Smooth muscle cell (in vitro differentiated cells): ENCODE data around the gene TNRC6A. TPM values are rescaled to one million over a fixed set of nuclear protein-coding genes. Genes with fewer than 3 reads are reported as not detected.
A peak's percentile ranks its signal among the peaks of the same experiment; 100 is the strongest.
"Not testable (repeated sequence)": the region's sequence is repeated elsewhere in the genome, so short reads cannot be mapped to it uniquely, and the experiment has no call there.

Source experiments
- DNase-seq: peaks from one replicate; lab custom pipeline; 2025; ENCODE audit not compliant: unreplicated experiment; lab: John Stamatoyannopoulos, UW
- H2AFZ ChIP-seq: fragments of 200-600 bp; sonication (generic); 2 replicates; pipeline ENCODE4 v1.6.0; 2016; ENCODE audit warnings: antibody characterized with exemption, low read depth, mild to moderate bottlenecking
- H3F3A ChIP-seq: fragments of 200-600 bp; sonication (generic); 2 replicates; pipeline ENCODE4 v1.6.0; 2017; ENCODE audit warnings: antibody characterized with exemption, low read depth
- H3K27ac ChIP-seq: fragments of 200-600 bp; sonication (generic); 2 replicates; pipeline ENCODE4 v1.5.1; 2016; ENCODE audit warnings: low read depth, mild to moderate bottlenecking
- H3K27me3 ChIP-seq: fragments of 200-600 bp; sonication (generic); 2 replicates; pipeline ENCODE4 v1.6.1; 2016; ENCODE audit warnings: low read depth, mild to moderate bottlenecking
- H3K36me3 ChIP-seq: fragments of 200-600 bp; sonication (generic); 2 replicates; pipeline ENCODE4 v1.5.1; 2016; ENCODE audit warnings: low read depth
- H3K4me1 ChIP-seq: fragments of 200-600 bp; sonication (generic); 2 replicates; pipeline ENCODE4 v1.5.1; 2016; ENCODE audit warnings: low read depth
- H3K4me2 ChIP-seq: fragments of 200-600 bp; sonication (generic); 2 replicates; pipeline ENCODE4 v1.6.0; 2016; ENCODE audit warnings: mild to moderate bottlenecking
- H3K4me3 ChIP-seq: fragments of 200-600 bp; sonication (generic); 2 replicates; pipeline ENCODE4 v1.5.1; 2016; ENCODE audit warnings: mild to moderate bottlenecking
- H3K79me2 ChIP-seq: fragments of 200-600 bp; sonication (generic); 2 replicates; pipeline ENCODE4 v1.6.0; 2016; ENCODE audit warnings: low read depth, mild to moderate bottlenecking
- H3K9ac ChIP-seq: fragments of 200-600 bp; sonication (generic); 2 replicates; pipeline ENCODE4 v1.6.0; 2016; ENCODE audit warnings: low read depth
- H3K9me3 ChIP-seq: fragments of 200-600 bp; sonication (generic); replicated peaks from 2 replicates; pipeline ENCODE4 v1.5.1; 2016; ENCODE audit warnings: low read depth
- H4K20me1 ChIP-seq: fragments of 200-600 bp; sonication (generic); 2 replicates; pipeline ENCODE4 v1.6.0; 2016; ENCODE audit warnings: low read depth
- CTCF ChIP-seq: fragments of 200-600 bp; sonication (generic); IDR thresholded peaks from 2 replicates; pipeline ENCODE4 v1.5.1; 2017; ENCODE audit warnings: borderline replicate concordance, mild to moderate bottlenecking, antibody characterized with exemption; ENCODE audit not compliant: insufficient read depth, poor library complexity, severe bottlenecking
- WGBS: methylation state at CpG from one replicate; pipeline ENCODE4 v1.1.7; 2016; ENCODE audit warnings: low lambda C conversion rate; 5-methylcytosine and 5-hydroxymethylcytosine counted together
- polyA plus RNA-seq: library from polyadenylated mRNA; unstranded; fragments of >200 nt; fragmentation: Nextera tagmentation; extraction: Ambion mirVana; gene quantifications from 2 replicates; pipeline ENCODE4 v1.2.1, GENCODE V29; 2016
- total RNA-seq: library from RNA; depleted of rRNA; stranded (reverse); fragments of >200 nt; gene quantifications from 2 replicates; pipeline ENCODE4 v1.2.3, GENCODE V29; 2014

The TNRC6A gene
- total and polyA plus RNA-seq, 2 experiments from 2014 or later = 14.6 to 30.3 TPM

DNA sequence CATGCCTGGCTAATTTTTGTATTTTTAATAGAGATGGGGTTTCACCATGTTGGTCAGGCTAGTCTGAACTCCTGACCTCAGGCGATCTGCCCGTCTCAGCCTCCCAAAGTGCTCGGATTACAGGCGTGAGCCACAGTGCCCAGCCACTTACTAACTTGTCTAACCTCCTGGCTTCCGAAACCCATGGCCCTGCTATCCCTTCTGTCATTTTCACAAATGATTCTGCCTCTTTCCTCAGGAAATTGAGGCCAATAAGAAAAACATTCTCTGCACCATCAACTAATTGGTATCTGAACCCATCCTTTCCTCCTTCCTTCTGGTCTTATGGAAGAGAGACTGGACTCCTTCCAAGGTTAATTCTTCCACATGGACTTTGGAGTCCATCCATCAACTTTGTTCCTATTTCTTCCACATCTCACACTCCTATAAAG, 27.9 kb upstream of the TNRC6A start:
- peak overlapping the region; percentile 54 for H3K4me2 ChIP-seq
- peaks cover 4% of the 10 kb centered on the region for H3K4me1 ChIP-seq
- no peak for DNase-seq
- H3F3A ChIP-seq = no peaks in the 10 kb centered on the region
- 75% methylated on average over 5 of the region's 5 CpGs for WGBS
- H3K36me3 ChIP-seq = no peaks in the 10 kb centered on the region
- H3K9ac ChIP-seq = no peak overlapping the region
- TF ChIP-seq CTCF = no peak
- H2AFZ ChIP-seq = peak overlapping the region; percentile 66
- H3K79me2 ChIP-seq = no peaks in the 10 kb centered on the region
- H3K27me3 ChIP-seq = no peaks in the 10 kb centered on the region
- no peaks in the 10 kb centered on the region for H4K20me1 ChIP-seq
- H3K4me3 ChIP-seq = no peak overlapping the region
- H3K27ac ChIP-seq = peak overlapping the region; percentile 38
- no peaks in the 10 kb centered on the region for H3K9me3 ChIP-seq

DNA sequence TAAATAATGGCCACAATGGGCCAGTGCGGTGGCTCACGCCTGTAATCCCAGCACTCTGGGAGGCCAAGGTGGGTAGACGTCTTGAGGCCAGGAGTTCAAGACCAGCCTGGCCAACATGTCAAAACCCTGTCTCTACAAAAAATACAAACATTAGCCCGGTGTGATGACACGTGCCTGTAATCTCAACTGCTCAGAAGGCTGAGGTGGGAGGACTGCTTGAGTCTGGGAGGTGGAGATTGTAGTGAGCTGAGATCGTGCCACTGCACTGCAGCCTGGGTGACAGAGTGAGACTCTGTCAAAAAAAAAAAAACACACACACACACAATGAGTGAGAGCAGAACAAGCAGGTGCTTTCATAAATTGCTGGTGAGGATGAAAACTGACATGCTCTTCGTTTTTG, 21.7 kb upstream of the TNRC6A start:
- not testable (repeated sequence) for H3K27me3 ChIP-seq, H3K36me3 ChIP-seq, H3K27ac ChIP-seq, H3K9ac ChIP-seq, H3F3A ChIP-seq, H3K79me2 ChIP-seq, H3K4me2 ChIP-seq, H2AFZ ChIP-seq, DNase-seq, H3K4me3 ChIP-seq, H3K4me1 ChIP-seq, H3K9me3 ChIP-seq, H4K20me1 ChIP-seq
- WGBS = 84% methylated on average over 7 of the region's 7 CpGs

- DNase-seq = no peak
These were observed 16.1 kb upstream of the TNRC6A start for GRCh38 chr16:24713379-24713778.

DNA sequence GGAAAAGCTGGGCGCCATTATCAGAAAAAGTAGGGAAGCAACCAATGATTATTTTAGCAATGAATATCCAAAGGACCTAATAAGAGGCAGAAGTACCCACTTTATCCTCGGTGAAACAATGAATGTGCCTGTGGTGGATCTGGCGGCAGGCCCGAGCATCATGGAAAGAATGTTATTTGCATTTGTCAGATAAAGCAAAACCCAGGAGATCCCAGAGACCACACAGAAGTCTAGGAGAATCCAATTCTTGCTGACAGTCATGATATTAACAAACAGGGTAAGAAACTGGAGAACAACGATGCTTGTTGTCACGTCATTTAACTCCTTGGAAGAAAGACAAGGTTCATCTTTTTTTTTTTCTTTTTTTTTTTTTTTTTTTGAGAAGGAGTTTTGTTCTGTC, 12.0 kb upstream of the TNRC6A start:
- 53% methylated on average over 6 of the region's 6 CpGs for WGBS
- H3K9ac ChIP-seq = no peak overlapping the region
- no peak overlapping the region for H3K4me3 ChIP-seq
- no peak for TF ChIP-seq CTCF
- no peaks in the 10 kb centered on the region for H3K27me3 ChIP-seq
- H3K4me2 ChIP-seq = no peak overlapping the region
- H3F3A ChIP-seq = no peaks in the 10 kb centered on the region
- no peak overlapping the region for H3K27ac ChIP-seq
- H3K79me2 ChIP-seq = no peaks in the 10 kb centered on the region
- no peaks in the 10 kb centered on the region for H3K4me1 ChIP-seq
- H3K36me3 ChIP-seq = no peaks in the 10 kb centered on the region
- H3K9me3 ChIP-seq = no peaks in the 10 kb centered on the region
- H4K20me1 ChIP-seq = no peaks in the 10 kb centered on the region
- H2AFZ ChIP-seq = no peak overlapping the region
- no peak for DNase-seq

More at GRCh38 chr16:24713379-24713778, 16.1 kb upstream of the TNRC6A start:
- no peak overlapping the region for H3K4me2 ChIP-seq
- H3K27me3 ChIP-seq = no peaks in the 10 kb centered on the region
- H3K79me2 ChIP-seq = no peaks in the 10 kb centered on the region
- H3K9ac ChIP-seq = no peak overlapping the region
- H3K36me3 ChIP-seq = no peaks in the 10 kb centered on the region
- H3K27ac ChIP-seq = no peak overlapping the region
- H3K4me1 ChIP-seq = no peaks in the 10 kb centered on the region
- H2AFZ ChIP-seq = no peak overlapping the region
- no peak for TF ChIP-seq CTCF
- no peaks in the 10 kb centered on the region for H3K9me3 ChIP-seq
- no peaks in the 10 kb centered on the region for H3F3A ChIP-seq
- H3K4me3 ChIP-seq = no peak overlapping the region
- H4K20me1 ChIP-seq = no peaks in the 10 kb centered on the region
